ENCODE measurements around the gene DAPK1.

GRCh38 chr9:87520172-87520683 lies 22.6 kb downstream of the DAPK1 start:
- TF ChIP-seq CTCF (conservative IDR thresholded peaks at IDR 0.05 in 1 of 2, IDR thresholded peaks at IDR 0.05 in 1 of 2; ENCODE audit: extremely low read depth in 1 of 2, insufficient read depth in 1 of 2, low read depth in 1 of 2, low read length in 2 of 2), result no peak
- TF ChIP-seq EZH2 (IDR thresholded peaks at IDR 0.05; ENCODE audit: borderline replicate concordance, low read length), result no peak
